ENCODE results near the gene INPP4A. TPM values are rescaled to one million over a fixed set of nuclear protein-coding genes. Genes with fewer than 3 reads are reported as not detected.

The INPP4A gene
- total RNA-seq, 1 experiment from 2014 or later = 23.4 TPM

GRCh38 chr2:98541906-98542305 is 97.2 kb downstream of the INPP4A start:
- POLR2A ChIA-PET (ENCODE audit: unreplicated experiment) = no interaction called here
- no peak for DNase-seq
- no peaks in the 10 kb centered on the region for H3K79me2 ChIP-seq (ENCODE audit: low read length)
- no peak for TF ChIP-seq CTCF (conservative IDR thresholded peaks at IDR 0.05; ENCODE audit: low read depth, low read length)
- CTCF ChIA-PET = no interaction called here
- no peak overlapping the region for H2AFZ ChIP-seq (ENCODE audit: low read length)
- H3K4me3 ChIP-seq (ENCODE audit: low read length) = no peak overlapping the region
- no TSS peak for BruUV-seq (replicated peaks)
- no peak overlapping the region for H3K9ac ChIP-seq (ENCODE audit: low read length)
- no peaks in the 10 kb centered on the region for H3K9me3 ChIP-seq (ENCODE audit: low read length)
- H4K20me1 ChIP-seq (ENCODE audit: low read length) = no peaks in the 10 kb centered on the region
- ATAC-seq = no peak
- H3K27me3 ChIP-seq (ENCODE audit: low read length) = no peaks in the 10 kb centered on the region
- H3F3A ChIP-seq (ENCODE audit: low read length, unreplicated experiment) = no peaks in the 10 kb centered on the region
- H3K36me3 ChIP-seq (ENCODE audit: low read depth, low read length) = peaks cover 4% of the 10 kb centered on the region
- H3K27ac ChIP-seq (ENCODE audit: low read length) = no peak overlapping the region
- no peak overlapping the region for H3K4me2 ChIP-seq (ENCODE audit: low read length)
- intact Hi-C loops (cut with micrococcal nuclease) = no loop called here
- no peaks in the 10 kb centered on the region for H3K4me1 ChIP-seq (ENCODE audit: insufficient read depth, low read length)
- H3K9me2 ChIP-seq (replicated peaks; ENCODE audit: low read length) = no peaks in the 10 kb centered on the region

GRCh38 chr2:98543214-98543613 is 98.6 kb downstream of the INPP4A start:
- Histone ChIP-seq H3K4me2 (ENCODE audit: low read length) (no peak overlapping the region), H3K27ac (ENCODE audit: low read length) (no peak overlapping the region), H3K36me3 (ENCODE audit: low read depth, low read length) (peaks cover 4% of the 10 kb centered on the region), H3F3A (ENCODE audit: low read length, unreplicated experiment) (no peaks in the 10 kb centered on the region), H2AFZ (ENCODE audit: low read length) (no peak overlapping the region), H3K27me3 (ENCODE audit: low read length) (no peaks in the 10 kb centered on the region), H3K9ac (ENCODE audit: low read length) (no peak overlapping the region), H3K9me3 (ENCODE audit: low read length) (no peaks in the 10 kb centered on the region), H3K4me1 (ENCODE audit: insufficient read depth, low read length) (no peaks in the 10 kb centered on the region), H3K4me3 (ENCODE audit: low read length) (no peak overlapping the region), H4K20me1 (ENCODE audit: low read length) (no peaks in the 10 kb centered on the region), H3K9me2 (replicated peaks; ENCODE audit: low read length) (no peaks in the 10 kb centered on the region), H3K79me2 (ENCODE audit: low read length) (no peaks in the 10 kb centered on the region)
- BruUV-seq (replicated peaks) = no TSS peak
- intact Hi-C loops (cut with micrococcal nuclease) = no loop called here
- DNase-seq (no peak), ATAC-seq (no peak)
- POLR2A ChIA-PET (ENCODE audit: unreplicated experiment) = no interaction called here
- CTCF ChIA-PET = no interaction called here
- TF ChIP-seq EZH2phosphoT487 (IDR thresholded peaks at IDR 0.05; ENCODE audit: borderline replicate concordance, low read length) = no peak
- TF ChIP-seq CTCF (conservative IDR thresholded peaks at IDR 0.05; ENCODE audit: low read depth, low read length) = no peak
- TF ChIP-seq EZH2 (IDR thresholded peaks at IDR 0.05; ENCODE audit: low read length, unreplicated experiment) = no peak

GRCh38 chr2:98543842-98544241 is 99.2 kb downstream of the INPP4A start:
- intact Hi-C loops (cut with micrococcal nuclease) = no loop called here
- CTCF ChIA-PET = no interaction called here
- ATAC-seq (no peak), DNase-seq (no peak)
- H3K79me2 ChIP-seq (ENCODE audit: low read length) = no peaks in the 10 kb centered on the region
- no TSS peak for BruUV-seq (replicated peaks)
- H3K36me3 ChIP-seq (ENCODE audit: low read depth, low read length) = peaks cover 4% of the 10 kb centered on the region
- no peak overlapping the region for H3K4me3 ChIP-seq (ENCODE audit: low read length)
- no peaks in the 10 kb centered on the region for H3K4me1 ChIP-seq (ENCODE audit: insufficient read depth, low read length)
- no peaks in the 10 kb centered on the region for H3K9me3 ChIP-seq (ENCODE audit: low read length)
- no peaks in the 10 kb centered on the region for H3K9me2 ChIP-seq (replicated peaks; ENCODE audit: low read length)
- POLR2A ChIA-PET (ENCODE audit: unreplicated experiment) = no interaction called here
- no peaks in the 10 kb centered on the region for H3F3A ChIP-seq (ENCODE audit: low read length, unreplicated experiment)
- no peak overlapping the region for H3K27ac ChIP-seq (ENCODE audit: low read length)
- H3K9ac ChIP-seq (ENCODE audit: low read length) = no peak overlapping the region
- TF ChIP-seq EZH2phosphoT487 (IDR thresholded peaks at IDR 0.05; ENCODE audit: borderline replicate concordance, low read length) (no peak), CTCF (conservative IDR thresholded peaks at IDR 0.05; ENCODE audit: low read depth, low read length) (no peak), EZH2 (IDR thresholded peaks at IDR 0.05; ENCODE audit: low read length, unreplicated experiment) (no peak)
- H3K27me3 ChIP-seq (ENCODE audit: low read length) = no peaks in the 10 kb centered on the region
- H3K4me2 ChIP-seq (ENCODE audit: low read length) = no peak overlapping the region
- H4K20me1 ChIP-seq (ENCODE audit: low read length) = no peaks in the 10 kb centered on the region
- H2AFZ ChIP-seq (ENCODE audit: low read length) = no peak overlapping the region

All from PC-3 (cell line).